Measurements from ENCODE around the gene FAM83C. TPM values are rescaled to one million over a fixed set of nuclear protein-coding genes. Genes with fewer than 3 reads are reported as not detected.

The FAM83C gene
- total RNA-seq, 1 donor from 2014 or later = not detected

DNA sequence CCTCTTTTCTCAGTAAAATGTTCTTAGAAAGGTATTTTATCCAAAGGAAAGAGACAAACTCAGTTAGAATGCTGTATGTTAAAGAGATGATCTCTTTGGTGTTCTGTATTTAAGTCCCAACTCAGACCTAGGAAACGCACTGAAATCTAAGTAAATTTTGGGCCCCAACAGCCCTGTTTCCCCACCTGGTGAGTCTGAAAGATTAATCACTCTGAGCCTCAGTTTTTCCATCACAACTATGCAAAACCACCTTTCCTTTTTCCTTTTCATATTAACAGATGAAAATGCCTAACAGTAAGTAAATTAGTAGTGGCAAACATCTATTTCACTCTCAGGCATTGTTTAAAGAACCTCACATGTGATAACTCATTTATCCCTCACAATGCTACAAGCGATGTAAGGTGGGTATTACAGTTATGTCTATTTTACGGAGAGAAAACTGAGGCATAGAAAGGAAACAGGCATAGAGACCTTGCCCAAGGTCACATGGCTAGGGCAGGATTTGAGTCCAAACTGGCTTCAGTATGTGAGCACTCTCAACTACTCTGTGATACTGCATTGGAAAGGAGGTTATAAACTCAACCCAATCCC, 36.0 kb upstream of the FAM83C start:
- TF ChIP-seq, protein P1, sequence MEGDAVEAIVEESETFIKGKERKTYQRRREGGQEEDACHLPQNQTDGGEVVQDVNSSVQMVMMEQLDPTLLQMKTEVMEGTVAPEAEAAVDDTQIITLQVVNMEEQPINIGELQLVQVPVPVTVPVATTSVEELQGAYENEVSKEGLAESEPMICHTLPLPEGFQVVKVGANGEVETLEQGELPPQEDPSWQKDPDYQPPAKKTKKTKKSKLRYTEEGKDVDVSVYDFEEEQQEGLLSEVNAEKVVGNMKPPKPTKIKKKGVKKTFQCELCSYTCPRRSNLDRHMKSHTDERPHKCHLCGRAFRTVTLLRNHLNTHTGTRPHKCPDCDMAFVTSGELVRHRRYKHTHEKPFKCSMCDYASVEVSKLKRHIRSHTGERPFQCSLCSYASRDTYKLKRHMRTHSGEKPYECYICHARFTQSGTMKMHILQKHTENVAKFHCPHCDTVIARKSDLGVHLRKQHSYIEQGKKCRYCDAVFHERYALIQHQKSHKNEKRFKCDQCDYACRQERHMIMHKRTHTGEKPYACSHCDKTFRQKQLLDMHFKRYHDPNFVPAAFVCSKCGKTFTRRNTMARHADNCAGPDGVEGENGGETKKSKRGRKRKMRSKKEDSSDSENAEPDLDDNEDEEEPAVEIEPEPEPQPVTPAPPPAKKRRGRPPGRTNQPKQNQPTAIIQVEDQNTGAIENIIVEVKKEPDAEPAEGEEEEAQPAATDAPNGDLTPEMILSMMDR (IDR thresholded peaks at IDR 0.05; ENCODE audit: borderline replicate concordance) = no peak
- Histone ChIP-seq H3K9me3 (replicated peaks) (no peaks in the 10 kb centered on the region), H3K27ac (replicated peaks) (no peak overlapping the region), H3K27me3 (ENCODE audit: low read depth) (no peaks in the 10 kb centered on the region), H3K4me1 (peaks cover 31% of the 10 kb centered on the region), H3K4me3 (no peak overlapping the region), H3K36me3 (no peaks in the 10 kb centered on the region)
- DNase-seq = no peak
- intact Hi-C loops (cut with micrococcal nuclease) = no loop called here

DNA sequence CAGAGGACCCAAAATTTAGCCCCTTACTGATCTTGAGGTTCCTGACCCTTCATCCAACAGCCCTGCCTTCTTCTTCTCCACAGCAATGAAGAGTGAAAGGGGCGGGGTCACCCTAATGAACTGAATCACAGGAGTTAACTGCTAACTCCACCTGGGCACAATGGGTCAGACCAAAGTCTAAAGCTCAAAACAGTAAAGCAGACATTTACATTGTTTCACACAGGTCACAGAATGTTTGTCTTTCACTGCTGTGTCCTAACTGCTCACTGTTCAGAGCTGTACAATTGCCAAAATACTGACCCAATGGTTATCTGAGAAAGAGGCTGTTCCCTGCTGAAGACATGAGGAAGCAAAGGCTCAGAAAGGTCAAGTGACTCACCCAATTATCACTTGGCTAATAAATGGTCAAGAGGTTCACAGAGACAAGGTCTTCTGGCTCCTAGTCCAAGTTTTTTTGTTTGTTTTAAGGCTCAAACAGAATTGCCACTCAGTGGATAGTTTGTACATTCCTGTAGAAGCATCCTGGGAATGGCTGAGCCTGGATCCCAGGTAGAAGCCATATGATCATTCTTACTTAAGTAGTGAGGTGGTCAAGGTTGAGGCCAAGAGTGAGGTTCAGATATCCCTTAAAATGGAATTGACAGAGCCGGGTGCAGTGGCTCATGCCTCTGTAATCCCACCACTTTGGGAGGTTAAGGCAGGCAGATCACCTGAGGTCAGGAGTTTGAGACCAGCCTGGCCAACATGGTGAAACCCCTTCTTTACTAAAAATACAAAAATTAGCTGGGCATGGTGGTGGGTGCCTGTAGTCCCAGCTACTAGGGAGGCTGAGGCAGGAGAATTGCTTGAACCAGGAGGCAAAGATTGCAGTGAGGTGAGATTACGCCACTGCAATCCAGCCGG, 35.1 kb upstream of the FAM83C start:
- no peaks in the 10 kb centered on the region for H3K36me3 ChIP-seq
- H3K9me3 ChIP-seq (replicated peaks) = no peaks in the 10 kb centered on the region
- no peak for DNase-seq
- intact Hi-C loops (cut with micrococcal nuclease) = no loop called here
- peaks cover 31% of the 10 kb centered on the region for H3K4me1 ChIP-seq
- no peaks in the 10 kb centered on the region for H3K27me3 ChIP-seq (ENCODE audit: low read depth)
- TF ChIP-seq, protein P1 (IDR thresholded peaks at IDR 0.05; ENCODE audit: borderline replicate concordance) = no peak
- no peak overlapping the region for H3K27ac ChIP-seq (replicated peaks)
- no peak overlapping the region for H3K4me3 ChIP-seq

GRCh38 chr20:35326740-35327073, 34.5 kb upstream of the FAM83C start:
- no peaks in the 10 kb centered on the region for H3K27me3 ChIP-seq (ENCODE audit: low read depth)
- DNase-seq = no peak
- TF ChIP-seq, protein P1 (IDR thresholded peaks at IDR 0.05; ENCODE audit: borderline replicate concordance) = no peak
- H3K9me3 ChIP-seq (replicated peaks) = no peaks in the 10 kb centered on the region
- H3K4me3 ChIP-seq = no peak overlapping the region
- no peaks in the 10 kb centered on the region for H3K36me3 ChIP-seq
- no peak overlapping the region for H3K27ac ChIP-seq (replicated peaks)
- intact Hi-C loops (cut with micrococcal nuclease) = no loop called here
- H3K4me1 ChIP-seq = peaks cover 31% of the 10 kb centered on the region

DNA sequence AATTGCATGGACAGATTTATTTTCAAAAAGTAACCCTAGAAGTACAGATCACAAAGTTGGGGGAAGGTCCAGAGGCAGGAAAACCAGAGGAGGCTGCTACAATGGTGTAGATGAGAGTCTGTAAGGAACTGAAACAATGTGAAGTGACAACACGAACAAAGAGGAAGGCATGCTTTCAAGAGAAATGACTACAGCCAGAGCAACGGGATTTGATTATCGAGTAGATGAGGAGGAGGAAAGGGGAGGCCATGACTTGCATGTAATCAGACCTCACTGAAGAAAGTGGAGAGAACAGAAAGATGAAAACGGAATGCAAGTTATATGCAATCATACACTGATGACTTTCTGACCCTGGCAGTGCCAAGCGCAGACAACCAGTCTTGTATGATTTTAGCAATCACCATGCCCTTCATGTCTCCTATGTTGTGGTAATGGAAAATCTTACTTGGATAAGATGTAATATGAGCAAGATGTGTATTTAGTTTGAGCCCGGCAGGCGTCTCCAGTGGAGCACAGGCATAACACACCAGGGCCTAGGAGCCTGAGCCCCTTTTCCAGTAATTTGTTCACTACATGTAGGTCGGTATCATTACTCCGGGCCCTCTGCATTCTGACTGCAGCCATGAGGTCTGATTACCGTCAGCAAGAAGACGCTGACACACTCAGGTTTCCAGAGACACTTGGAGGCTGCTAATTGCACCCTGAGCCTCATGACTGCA, 34.0 kb upstream of the FAM83C start:
- H3K9me3 ChIP-seq (replicated peaks) = no peaks in the 10 kb centered on the region
- intact Hi-C loops (cut with micrococcal nuclease) = no loop called here
- TF ChIP-seq, protein P1 (IDR thresholded peaks at IDR 0.05; ENCODE audit: borderline replicate concordance) = no peak
- H3K4me3 ChIP-seq = no peak overlapping the region
- peaks cover 31% of the 10 kb centered on the region for H3K4me1 ChIP-seq
- no peak for DNase-seq
- H3K27me3 ChIP-seq (ENCODE audit: low read depth) = no peaks in the 10 kb centered on the region
- H3K36me3 ChIP-seq = no peaks in the 10 kb centered on the region
- H3K27ac ChIP-seq (replicated peaks) = no peak overlapping the region

- DNase-seq = no peak
- Histone ChIP-seq H3K4me3 (no peak overlapping the region), H3K27me3 (ENCODE audit: low read depth) (no peaks in the 10 kb centered on the region), H3K27ac (replicated peaks) (no peak overlapping the region), H3K9me3 (replicated peaks) (no peaks in the 10 kb centered on the region), H3K36me3 (no peaks in the 10 kb centered on the region), H3K4me1 (peaks cover 31% of the 10 kb centered on the region)
- intact Hi-C loops (cut with micrococcal nuclease) = no loop called here
- TF ChIP-seq, protein P1 (IDR thresholded peaks at IDR 0.05; ENCODE audit: borderline replicate concordance) = no peak
Measured at GRCh38 chr20:35325401-35325800, 33.2 kb upstream of the FAM83C start.

All from left ventricle myocardium inferior (tissue), 1 donor.